GM19239 (cell line): ENCODE measurements around the gene ACR.
A peak's percentile ranks its signal among the peaks of the same experiment; 100 is the strongest.

Source experiments
- DNase-seq: peaks from one replicate; pipeline ENCODE4 v3.0.0; 2011; ENCODE audit warnings: low spot score; ENCODE audit not compliant: insufficient read length
- FAIRE-seq: peaks from 2 replicates; lab custom pipeline; 2011; peaks lifted over from hg19 to GRCh38; lab: Jason Lieb, UNC

Gene ACR

DNA sequence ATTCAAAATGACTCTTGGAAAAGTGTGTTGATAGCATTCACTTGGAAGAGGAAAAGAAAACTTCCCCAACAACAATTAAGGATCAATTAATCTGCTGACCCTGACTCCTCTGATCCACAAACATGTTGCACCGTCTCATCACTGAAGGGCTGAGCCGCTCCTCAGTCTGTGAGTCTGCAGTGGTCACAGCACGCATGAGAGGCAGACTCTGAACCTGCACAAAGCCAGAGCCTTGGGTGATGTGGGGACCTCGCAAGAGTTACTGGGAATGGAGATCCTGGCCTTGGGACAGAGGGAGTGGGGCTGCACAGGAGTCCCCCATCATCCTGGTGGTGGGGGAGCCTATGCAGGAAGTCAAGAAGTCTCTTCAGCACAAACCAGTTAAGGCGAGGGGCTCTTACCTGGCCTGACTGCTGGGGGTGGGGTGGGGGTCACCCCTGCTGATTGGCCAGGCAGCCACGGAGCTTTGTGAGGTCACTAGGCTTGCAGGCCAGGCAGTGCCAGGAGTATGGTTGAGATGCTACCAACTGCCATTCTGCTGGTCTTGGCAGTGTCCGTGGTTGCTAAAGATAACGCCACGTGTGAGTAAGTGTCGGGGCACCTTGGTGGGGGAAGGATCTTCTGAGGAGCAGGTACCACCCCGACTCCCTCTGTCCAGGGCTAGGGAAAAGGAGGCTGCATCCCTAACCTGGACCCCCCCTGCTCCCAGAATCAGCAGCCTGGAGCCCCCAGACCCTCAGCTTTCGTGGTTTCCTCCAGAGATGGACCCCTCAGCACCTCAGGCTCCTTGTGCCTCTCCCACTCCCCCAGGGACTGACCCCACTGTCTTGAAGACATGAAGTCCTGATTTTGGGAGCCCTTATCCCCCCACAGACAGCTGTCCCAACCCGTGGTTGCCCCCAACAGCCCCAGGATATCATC is at the start of gene ACR:
Gene ACR, plus strand, starts transcription at position 477 of the 921 bp plus-strand sequence. Its CDS starts 32 bp downstream, at position 509.
- no peak for FAIRE-seq

DNA sequence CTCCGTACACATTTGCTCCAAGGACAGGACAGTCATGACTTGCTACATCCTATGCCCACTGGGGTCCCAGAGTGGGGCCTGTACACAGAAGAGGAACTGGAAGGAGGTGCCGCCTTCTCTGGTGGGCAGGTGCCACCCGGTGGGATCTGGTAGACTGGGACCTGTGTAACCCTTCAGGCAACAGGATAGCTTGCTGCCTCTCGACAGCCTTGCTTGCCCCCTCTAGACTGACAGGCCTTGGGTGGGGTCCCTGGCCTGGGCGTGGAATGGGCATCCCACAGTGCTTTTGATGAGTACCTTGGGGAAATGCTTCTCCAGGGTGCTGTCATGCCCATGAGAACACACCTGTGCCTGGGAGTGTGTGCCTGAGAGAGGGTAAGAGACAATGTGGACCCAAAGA is 49.6 kb upstream of the ACR start:
- no peak for FAIRE-seq
- no peak for DNase-seq

More for the DNA sequence above, at the start of gene ACR:
- DNase-seq: no peak

DNA sequence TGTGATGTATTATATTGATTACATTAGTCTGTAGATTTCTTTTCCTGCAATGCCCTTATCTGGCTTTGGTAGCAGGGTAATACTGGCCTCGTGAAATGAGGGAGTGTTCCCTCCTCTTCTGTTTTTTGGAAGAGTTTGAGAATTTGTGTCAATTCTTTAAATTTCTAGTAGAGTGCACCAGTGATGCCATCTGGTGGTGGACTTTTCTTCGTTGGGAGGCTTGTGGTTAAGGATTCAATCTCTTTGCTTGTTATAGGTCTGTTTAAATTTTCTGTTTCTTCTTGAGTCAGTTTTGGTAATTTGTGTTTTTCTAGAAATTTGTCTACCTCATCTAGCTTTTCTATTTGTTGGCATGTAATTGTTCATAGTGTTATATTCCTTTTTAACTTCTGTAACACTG is 46.5 kb upstream of the ACR start:
- no peak for DNase-seq
- peak; percentile 74 for FAIRE-seq

DNA sequence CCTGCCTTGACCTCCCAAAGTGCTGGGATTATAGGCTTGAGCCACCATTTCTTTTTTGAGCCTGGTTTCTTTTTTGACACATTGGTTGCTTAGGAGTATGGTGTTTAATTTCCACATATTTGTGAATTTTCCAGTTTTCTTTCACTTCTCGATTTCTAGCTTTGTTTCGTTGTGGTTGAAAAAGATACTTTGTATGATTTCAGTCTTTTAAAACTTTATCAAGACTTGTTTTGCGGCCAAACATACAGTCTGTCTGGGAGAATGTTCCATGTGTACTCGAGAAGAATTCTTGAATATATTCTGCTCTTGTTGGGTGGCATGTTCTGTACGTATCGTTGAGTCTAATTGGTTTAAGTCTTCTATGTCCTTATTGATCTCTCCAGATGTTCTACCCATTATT is 44.5 kb upstream of the ACR start:
- DNase-seq (no peak), FAIRE-seq (no peak)

DNA sequence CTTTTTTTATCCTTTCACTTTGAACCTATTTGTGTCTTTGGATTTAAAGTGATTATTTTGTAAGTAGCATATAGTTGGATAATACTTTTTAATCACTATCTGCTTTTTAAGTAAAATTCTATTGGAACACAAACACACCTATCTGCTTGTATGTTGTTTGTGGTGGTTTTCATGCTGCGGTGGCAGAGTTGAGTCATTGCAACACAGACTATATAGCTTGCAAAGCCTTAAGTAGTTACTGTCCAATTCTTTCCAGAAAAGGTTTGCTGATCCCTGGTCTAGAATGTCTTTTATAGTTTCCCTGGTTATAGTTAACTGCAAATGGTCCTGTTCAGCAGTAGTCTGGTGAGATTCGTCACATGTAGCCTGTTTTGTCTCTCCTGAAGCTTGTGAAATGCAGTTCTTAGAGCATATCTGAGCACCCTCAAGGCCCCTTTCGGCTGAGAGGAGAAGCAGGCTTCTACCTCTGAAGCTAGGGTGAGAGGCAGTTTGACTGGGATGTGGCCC is 43.9 kb upstream of the ACR start:
- DNase-seq (no peak), FAIRE-seq (no peak)

DNA sequence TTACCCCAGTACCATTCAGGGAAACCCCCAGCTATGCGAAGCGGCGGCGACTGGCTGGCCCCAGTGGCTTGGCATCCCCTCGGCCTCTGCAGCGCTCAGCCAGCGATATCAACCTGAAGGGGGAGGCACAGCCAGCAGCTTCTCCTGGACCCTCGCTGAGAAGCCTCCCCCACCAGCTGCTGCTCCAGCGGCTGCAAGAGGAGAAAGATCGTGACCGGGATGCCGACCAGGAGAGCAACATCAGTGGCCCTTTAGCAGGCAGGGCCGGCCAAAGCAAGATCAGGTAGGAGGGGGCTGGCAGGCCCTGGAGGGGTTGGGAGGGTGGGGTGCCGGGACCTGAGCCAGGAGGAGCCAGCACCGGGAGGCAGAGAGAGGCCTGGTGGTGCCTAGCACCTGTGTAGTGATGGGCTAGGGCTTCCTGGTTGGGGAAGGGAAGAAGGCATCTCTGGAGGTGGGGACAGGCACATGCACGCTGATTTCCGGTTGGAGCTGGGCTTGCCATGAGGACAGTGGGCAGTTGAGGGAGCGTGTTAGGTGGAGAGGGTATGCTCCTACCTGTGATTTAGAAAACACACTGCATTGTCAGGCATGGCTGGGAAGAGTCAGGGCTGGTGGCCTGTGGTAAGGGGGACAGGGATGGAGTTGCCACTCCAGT is 43.1 kb upstream of the ACR start:
- FAIRE-seq: no peak
- DNase-seq: no peak

DNA sequence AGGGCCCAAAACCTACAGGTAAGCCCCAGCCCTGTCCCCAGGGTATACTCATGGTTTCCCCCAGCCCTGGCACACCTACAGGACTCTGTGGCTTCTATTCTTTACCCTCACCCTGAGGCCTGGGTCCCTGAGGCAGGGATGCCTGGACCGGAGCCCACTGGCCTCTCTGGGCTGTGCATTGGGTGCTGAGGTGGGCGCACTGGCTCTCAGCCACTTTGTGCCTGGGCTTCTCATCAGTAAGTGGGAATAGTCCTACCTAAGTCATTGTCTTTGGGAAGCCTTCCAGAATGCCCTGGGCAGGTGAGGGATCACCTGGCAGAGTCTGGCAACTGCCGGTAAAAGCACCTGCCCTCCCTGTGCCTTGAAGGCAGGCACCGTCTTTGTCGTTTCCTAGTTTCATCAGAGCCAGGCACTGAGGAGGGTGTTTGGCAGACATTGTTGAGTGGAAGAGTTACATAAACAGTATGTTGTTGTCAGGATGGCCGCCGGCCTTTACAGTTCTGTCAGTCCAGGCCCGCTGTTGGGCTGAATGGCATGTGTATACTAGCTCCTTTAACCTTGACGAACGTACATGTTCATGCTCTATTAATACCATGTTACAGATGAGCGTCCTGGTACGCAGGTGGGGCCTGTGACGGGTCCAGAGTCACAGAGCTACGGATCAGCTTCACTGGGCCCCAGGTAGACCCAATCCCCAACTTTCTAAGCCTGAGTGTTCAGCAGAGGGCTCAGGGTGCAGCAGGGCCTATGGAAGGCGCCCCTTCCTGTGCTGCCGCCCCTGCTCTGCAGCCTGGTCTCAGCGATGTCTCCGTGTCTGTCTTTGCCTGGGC is 42.4 kb upstream of the ACR start:
- DNase-seq (no peak), FAIRE-seq (no peak)

DNA sequence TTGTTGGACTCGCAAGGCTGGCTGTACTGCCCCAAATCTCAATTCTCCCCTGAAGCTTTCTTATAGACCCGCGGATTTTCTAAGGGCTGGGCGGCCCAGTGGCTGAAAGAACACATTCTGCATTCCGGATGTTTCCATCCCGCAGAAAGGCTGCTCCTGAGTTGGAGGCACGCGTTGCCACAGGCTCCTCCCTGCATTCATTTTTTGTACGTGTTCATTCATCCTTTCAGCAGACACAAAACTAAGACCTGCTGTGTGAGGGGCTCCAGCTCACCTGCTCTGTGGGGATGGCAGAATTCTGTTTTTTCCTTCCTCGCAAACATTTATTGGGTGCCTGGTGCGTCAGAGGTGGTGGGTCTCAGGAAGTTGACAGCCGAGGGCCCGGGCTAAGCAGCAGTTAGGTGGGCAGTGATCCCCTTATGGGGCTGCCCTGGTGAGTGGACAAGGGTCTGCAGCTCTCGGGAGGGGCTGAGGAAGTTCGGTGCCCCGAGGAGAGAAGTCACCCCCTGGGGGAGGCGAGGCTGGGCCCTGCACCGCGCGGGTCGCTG is 41.7 kb upstream of the ACR start:
- FAIRE-seq (no peak), DNase-seq (no peak)

DNA sequence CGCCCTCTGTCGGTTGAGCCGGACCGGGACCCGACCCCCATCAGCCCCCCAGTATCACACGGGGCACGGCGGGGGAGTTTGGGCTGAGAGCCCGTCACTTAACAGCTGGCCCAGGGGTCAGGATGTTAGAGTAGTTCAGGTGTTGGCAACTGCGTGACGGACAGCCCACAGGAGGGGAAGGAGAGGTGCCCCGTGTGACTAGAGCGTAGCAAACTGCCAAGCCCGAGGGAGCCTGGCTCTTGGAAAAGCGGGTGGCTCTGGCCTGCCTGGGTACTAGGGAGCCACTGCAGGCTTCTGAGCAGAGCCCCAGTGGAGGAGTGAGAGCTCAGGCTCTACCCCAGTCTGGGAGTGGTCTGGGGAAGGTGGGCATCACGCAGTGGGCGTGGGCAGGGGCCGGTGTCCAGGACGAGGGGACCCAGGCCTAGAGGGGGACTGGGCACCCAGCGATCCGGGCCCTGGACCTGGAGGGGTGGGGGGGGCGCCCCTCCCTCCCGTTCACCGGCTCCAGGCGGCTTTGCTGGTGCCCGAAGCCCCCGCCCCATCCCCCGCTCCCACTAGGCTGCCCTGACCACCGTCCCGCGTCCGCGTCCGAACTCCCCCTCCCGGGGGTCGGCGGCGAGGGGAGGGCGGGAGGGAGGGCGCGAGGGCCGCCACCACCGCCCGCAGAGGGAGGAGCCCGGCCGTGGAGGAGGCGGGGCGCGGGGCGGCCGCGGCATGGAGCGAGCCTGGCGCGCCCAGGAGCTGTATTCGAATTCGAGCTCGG is 41.0 kb upstream of the ACR start:
- no peak for DNase-seq
- FAIRE-seq: no peak

DNA sequence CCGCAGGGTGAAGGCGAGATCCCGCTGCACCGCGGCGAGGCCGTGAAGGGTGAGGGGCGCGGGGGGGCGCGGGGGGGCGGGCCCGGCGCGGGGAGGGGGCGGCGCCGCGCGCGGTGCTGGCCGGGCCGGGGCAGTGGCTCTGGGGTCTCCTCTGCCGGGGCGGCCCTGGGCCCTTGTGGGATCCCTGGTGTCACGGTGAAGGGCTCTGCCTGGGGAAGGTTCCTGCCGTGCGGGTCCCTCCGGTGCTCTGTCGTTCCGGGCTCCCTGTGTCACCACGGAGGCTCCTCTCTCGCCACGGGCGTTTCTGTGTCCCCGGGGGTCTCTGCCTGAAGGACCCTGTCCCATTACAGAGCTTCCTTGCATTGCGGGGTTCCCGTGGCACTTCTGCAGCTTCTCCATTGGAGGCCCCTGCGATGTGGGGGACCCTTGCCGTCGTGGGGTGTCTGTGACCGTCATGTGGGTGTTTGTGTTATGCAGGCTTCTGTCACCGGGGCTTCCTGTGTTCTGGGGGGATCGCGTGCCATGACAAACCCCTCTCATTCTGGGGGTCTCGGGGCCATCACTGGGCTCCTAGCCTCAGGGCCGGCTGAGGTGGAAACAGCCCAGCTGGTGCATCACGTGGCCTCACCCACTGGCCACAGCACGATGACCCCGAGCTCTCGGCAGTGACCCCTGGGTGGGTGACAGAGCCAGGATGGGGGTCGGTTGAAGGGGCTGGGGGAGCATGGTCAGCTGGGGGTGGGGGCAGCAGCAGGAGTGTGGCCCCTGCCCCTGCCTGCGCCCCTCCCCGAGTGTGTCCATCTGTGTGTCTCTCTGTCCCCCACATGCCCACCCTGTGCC is 40.1 kb upstream of the ACR start:
- FAIRE-seq (no peak), DNase-seq (no peak)

DNA sequence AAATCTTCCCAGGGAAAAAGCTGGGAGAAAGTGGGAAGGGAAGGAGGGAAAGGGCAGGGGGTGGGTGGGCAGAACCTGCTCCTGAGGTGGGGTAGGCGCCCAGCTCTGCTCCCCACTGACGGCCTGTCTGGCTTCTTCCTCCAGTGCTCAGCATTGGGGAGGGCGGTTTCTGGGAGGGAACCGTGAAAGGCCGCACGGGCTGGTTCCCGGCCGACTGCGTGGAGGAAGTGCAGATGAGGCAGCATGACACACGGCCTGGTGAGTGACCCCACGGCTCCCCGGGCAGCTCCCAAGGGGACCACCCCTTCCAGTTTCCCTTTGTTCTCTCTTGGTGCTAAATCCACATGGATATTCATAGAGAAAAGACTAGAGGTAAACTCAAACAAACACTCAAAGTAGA is 39.5 kb upstream of the ACR start:
- FAIRE-seq (no peak), DNase-seq (no peak)

DNA sequence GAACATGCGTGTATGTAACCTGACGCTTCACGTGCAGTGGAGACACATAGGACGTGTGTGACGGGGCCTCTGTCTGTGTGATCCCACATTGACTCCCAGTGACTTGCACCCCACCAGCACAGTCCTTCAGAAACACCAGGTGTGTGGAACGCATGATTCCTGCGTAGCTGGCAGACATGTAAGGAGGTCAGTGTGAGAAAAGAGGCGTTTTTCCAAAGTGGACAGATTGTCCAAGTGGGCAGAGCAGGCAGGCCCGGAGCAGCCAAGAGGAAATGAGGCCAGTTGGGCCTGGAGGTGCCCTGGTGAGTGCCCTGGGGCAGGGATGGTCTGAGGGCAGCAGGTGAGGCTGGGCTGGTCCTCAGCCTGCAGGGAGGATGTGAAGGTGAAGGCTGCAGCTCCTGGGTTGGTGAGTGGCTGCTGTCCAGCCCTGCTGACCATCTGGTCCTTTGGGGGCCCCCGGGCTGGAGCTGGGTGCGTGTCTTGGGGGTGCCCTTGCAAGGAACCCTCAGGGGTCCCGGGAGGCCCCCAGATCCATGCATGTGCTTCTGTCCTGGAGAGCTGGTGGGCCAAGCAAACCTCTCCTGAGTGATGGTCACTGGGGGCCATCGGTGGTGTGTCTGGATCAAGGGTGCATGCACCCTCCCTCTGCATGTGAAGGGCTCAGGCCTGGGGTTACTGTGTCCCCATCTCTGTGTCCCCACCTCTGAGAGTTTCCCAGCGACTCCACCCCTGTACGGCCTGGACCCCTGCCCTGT is 38.8 kb upstream of the ACR start:
- no peak for FAIRE-seq

DNA sequence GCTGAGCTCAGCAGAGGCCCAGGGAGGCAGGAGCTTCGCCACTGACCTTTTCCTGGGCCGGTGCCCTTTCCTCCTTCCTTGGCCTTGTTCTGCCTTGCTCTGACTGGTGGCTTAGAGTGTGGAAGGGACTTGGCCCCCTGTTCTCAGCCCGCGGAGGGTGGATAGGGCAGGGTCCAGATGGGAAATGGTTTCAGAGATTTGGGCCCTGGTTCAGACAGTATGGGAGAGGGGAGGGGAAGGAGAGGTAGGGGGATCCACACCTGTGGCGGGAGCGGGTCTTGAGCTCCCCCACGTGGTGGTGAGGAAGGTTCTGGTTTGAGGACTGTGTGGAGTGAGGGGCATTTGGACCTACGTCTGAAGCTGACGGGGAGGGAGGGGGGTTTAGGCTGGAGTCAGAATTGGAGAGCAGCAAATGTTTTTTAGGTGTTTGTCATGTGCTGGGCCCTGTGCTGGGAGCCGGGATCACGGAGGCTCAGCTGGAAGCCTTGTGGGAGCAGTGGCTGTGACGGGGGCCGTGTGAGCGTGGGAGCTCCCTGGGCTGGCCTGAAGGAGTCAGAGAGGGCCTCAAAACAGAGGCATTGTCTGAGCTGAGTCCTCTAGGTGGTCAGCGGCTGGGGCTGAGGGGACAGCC is 38.1 kb upstream of the ACR start:
- FAIRE-seq: no peak
- DNase-seq: no peak

More for the DNA sequence above, 38.8 kb upstream of the ACR start:
- no peak for DNase-seq

DNA sequence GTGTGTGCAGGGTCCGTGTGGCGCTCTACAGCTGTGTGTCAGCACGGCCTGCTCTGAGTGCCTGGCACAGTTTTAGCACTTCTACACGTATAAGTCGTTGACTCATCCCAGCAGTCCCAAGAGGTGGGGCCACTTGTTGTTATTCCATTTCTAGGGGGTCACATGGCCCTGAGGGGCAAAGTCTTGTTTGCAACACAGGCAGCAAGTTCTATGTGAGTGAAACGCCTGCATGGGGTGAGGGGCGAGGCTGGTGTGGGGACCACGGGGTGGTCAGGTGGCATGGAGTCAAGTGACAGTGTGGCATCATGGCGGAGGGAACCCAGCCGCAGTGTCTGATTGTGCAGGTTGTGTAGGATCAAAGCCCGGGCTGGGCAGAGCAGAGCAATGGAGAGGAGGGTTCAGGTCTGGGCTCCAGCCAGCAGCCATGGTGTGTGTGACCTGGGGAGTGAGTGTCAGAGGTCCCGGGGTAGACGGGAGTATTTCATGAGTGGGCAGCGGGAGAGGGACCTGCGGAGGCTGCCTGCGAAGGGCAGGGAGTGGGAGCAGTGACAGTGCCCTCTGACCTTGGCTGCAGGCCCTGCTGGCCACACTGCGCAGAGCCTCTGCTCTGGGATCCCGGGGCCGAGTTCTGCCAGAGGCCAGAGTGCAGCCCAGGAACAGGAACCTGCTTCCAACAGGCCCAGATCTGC is 37.5 kb upstream of the ACR start:
- DNase-seq (no peak), FAIRE-seq (no peak)

DNA sequence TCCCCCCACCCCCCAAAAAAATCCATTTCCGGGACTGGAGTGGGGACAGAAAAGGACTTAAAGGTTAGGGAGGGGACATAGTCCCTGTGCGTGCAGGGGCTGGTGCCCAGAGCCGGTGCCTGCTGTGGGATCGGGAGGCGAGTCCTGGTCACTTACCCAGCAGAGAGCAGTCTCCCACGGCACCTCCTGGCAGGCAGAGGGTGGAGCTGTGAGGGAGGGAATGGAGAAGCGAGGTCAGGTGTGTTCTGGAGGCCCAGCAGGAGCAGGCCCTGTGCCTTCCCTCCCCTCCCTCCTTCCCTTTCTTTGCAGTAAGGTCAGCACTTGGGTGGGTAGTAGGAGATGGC is 37.0 kb upstream of the ACR start:
- FAIRE-seq (no peak), DNase-seq (no peak)

DNA sequence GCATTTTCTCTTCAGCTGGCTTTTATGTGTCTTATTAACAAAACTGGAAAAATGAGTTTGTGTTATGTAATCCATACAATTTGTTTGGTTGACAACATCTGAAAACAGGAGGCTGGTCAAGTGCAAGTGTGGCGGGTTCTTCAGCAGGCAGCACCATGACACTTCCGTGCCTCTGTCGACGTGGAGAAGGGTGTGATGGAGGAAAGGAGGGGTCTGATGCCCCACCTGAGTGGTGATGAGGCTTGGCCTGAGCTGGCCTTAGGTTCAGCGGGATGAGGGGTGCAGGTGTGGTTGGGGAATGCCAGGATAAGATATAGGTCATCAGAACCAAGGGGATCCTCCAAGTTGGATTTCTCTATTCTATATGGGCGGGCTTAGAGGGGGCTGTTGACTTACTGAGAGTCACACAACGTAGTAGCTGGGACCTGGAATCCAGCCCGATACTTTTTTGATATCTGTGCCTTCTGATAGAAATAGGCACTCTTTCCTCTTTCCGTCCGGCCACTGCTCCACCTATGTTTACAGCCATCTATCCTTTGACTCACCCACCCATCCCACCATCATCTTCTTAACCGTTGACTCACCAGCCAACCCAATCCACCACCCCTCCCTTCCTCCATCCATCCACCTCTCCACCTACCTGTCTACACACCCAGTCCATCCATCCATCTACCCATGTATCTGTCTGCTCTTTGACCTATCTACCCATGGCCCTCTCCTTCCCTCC is 36.4 kb upstream of the ACR start:
- DNase-seq: no peak
- FAIRE-seq: no peak
